Measurements from ENCODE around the gene PARP1.

DNA sequence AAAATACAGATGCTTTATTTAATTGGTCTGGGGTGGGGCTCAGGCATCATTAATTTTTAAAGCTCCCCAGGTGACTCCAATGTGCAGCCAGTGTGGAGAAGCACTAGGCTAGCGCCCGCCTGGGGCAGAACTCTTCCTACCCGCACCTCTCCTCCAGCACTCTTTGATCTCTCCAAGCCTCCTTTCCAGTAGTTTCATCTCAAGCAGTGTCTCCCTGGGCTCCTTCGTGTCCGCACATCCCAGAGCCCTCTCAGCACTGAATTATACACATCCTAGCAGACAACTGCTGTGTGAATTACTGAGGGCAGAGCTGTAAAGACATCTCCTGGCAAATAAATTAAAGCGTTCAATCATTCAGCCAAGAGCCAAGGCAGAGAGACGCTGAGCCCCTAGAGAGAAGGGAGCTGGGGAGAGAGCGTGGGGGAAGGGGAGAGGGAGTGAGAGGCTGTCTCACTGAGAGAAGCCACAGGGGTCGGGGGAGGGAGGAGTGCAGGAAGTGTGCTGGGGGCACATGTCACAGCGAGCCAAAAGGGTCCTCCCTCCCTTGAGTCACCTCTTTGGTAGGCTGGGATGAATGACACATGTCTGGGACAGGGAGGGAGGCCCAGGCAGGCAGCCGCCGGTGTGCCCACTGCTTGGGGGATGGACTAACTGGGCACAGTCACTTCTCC, 21.0 kb upstream of the PARP1 start:
- TF ChIP-seq POLR2A (IDR thresholded peaks at IDR 0.05): no peak
- TF ChIP-seq, protein P1, sequence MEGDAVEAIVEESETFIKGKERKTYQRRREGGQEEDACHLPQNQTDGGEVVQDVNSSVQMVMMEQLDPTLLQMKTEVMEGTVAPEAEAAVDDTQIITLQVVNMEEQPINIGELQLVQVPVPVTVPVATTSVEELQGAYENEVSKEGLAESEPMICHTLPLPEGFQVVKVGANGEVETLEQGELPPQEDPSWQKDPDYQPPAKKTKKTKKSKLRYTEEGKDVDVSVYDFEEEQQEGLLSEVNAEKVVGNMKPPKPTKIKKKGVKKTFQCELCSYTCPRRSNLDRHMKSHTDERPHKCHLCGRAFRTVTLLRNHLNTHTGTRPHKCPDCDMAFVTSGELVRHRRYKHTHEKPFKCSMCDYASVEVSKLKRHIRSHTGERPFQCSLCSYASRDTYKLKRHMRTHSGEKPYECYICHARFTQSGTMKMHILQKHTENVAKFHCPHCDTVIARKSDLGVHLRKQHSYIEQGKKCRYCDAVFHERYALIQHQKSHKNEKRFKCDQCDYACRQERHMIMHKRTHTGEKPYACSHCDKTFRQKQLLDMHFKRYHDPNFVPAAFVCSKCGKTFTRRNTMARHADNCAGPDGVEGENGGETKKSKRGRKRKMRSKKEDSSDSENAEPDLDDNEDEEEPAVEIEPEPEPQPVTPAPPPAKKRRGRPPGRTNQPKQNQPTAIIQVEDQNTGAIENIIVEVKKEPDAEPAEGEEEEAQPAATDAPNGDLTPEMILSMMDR (IDR thresholded peaks at IDR 0.05): no peak
